Parietal lobe (tissue), 1 donor: ENCODE results near the gene RBFA. TPM values are rescaled to one million over a fixed set of nuclear protein-coding genes. Genes with fewer than 3 reads are reported as not detected.

Experiments used
- total RNA-seq: library from RNA; depleted of rRNA; stranded (reverse); fragments of >200 nt; gene quantifications from one replicate; pipeline ENCODE4 v1.2.3, GENCODE V29; 2014

Gene RBFA, protein sequence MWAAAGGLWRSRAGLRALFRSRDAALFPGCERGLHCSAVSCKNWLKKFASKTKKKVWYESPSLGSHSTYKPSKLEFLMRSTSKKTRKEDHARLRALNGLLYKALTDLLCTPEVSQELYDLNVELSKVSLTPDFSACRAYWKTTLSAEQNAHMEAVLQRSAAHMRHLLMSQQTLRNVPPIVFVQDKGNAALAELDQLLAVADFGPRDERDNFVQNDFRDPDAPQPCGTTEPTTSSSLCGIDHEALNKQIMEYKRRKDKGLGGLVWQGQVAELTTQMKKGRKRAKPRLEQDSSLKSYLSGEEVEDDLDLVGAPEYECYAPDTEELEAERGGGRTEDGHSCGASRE
- total RNA-seq, result 100 TPM

DNA sequence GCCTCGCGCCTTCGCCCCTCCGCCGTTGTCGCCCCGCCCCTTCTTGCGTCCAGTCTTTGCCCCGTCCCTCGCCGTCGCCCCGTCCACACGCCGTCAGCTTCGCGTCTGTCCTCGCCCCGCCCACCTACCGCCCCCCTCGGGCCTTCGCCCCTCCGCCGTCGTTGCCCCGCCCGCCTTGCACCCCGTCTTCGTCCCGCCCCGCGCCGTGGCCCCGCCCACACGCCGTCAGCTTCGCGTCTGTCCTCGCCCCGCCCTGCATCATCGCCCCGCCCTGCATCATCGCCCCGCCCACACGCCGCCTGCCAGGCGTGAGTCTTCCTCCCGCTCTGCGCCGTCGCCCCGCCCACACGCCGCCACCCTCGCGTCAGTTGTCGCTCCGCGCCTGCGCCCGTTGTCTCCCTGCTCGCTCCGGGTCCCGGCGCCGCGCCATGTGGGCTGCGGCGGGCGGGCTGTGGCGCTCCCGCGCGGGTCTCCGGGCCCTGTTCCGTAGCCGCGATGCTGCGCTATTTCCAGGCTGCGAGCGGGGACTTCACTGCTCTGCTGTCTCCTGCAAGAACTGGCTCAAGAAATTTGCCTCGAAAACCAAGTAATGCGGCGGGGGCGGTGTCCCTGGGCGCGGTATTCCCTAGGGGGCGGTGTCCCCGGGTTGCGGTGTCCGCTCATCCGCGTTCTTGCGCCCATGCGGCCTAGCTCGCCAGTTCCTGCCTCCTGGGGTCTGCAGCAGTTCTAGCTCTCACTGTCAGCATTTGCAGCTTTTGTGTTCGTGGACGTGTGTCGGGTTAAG lies at the start of gene RBFA:
Gene RBFA, plus strand, starts transcription at position 367 of the 784 bp plus-strand sequence. Its CDS starts 62 bp downstream, at position 429.

GRCh38 chr18:79988451-79989194 lies 45.6 kb upstream of the RBFA start, which contains the start of gene TXNL4A:
TXNL4A (minus strand) TSS chr18:79988563; CDS start chr18:79988392, 171 bp downstream.

Other genes starting within 250 kb of the RBFA start
- gene KCNG2, start 236.5 kb upstream of the RBFA start, total RNA-seq, result 0.31 TPM
- gene SLC66A2, start 82.8 kb upstream of the RBFA start, total RNA-seq, result 30.4 TPM
- gene HSBP1L1, start 69.8 kb upstream of the RBFA start, total RNA-seq, result 2.2 TPM
- gene TXNL4A, start 45.9 kb upstream of the RBFA start, total RNA-seq, result 37.2 TPM
- gene ADNP2, start 74.8 kb downstream of the RBFA start, total RNA-seq, result 23.5 TPM
- 11.6 TPM for gene PARD6G, start 213.1 kb downstream of the RBFA start, total RNA-seq